ENCODE results near the gene MYH14.

DNA sequence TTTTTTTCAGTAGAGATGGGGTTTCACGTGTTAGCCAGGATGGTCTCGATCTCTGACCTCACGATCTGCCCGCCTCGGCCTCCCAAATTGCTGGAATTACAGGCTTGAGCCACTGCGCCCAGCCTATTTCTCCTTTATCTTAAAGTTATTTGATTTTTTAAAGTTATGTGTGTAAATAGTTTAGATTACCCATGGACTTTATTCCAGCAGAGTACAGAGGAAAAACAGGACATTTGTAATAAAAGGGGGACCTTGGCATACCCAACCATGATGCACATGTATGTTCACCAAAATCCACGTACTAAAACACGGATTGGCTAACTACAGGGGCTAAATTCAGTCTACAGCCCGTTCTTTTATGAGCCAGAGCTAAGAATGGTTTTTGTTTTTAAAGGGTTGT, 26.6 kb upstream of the MYH14 start:
- TF ChIP-seq, protein P1, sequence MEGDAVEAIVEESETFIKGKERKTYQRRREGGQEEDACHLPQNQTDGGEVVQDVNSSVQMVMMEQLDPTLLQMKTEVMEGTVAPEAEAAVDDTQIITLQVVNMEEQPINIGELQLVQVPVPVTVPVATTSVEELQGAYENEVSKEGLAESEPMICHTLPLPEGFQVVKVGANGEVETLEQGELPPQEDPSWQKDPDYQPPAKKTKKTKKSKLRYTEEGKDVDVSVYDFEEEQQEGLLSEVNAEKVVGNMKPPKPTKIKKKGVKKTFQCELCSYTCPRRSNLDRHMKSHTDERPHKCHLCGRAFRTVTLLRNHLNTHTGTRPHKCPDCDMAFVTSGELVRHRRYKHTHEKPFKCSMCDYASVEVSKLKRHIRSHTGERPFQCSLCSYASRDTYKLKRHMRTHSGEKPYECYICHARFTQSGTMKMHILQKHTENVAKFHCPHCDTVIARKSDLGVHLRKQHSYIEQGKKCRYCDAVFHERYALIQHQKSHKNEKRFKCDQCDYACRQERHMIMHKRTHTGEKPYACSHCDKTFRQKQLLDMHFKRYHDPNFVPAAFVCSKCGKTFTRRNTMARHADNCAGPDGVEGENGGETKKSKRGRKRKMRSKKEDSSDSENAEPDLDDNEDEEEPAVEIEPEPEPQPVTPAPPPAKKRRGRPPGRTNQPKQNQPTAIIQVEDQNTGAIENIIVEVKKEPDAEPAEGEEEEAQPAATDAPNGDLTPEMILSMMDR (conservative IDR thresholded peaks at IDR 0.05; ENCODE audit: low read depth, low read length) = no peak
- TF ChIP-seq RFX5 (IDR thresholded peaks at IDR 0.05; ENCODE audit: low read depth, low read length) = no peak
- TF ChIP-seq, protein P2, sequence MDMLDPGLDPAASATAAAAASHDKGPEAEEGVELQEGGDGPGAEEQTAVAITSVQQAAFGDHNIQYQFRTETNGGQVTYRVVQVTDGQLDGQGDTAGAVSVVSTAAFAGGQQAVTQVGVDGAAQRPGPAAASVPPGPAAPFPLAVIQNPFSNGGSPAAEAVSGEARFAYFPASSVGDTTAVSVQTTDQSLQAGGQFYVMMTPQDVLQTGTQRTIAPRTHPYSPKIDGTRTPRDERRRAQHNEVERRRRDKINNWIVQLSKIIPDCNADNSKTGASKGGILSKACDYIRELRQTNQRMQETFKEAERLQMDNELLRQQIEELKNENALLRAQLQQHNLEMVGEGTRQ (IDR thresholded peaks at IDR 0.05; ENCODE audit: low read depth, low read length) = no peak
- TF ChIP-seq RAD21 (IDR thresholded peaks at IDR 0.05; ENCODE audit: low read length) = no peak
- TF ChIP-seq SMC3 (IDR thresholded peaks at IDR 0.05; ENCODE audit: low read depth, low read length) = no peak
- TF ChIP-seq FOS (IDR thresholded peaks at IDR 0.05; ENCODE audit: low read depth, low read length) = no peak
- no peak for TF ChIP-seq POLR2A (IDR thresholded peaks at IDR 0.05; ENCODE audit: low read depth, low read length)
- TF ChIP-seq BHLHE40 (IDR thresholded peaks at IDR 0.05; ENCODE audit: low read depth, low read length) = no peak
- TF ChIP-seq MAFK (IDR thresholded peaks at IDR 0.05; ENCODE audit: low read depth, low read length) = no peak

Measured in IMR-90 (cell line).